Mesangial cell (primary cell): ENCODE measurements around the gene GNA15. TPM values are rescaled to one million over a fixed set of nuclear protein-coding genes. Genes with fewer than 3 reads are reported as not detected.

Source experiments
- total RNA-seq: library from RNA; depleted of rRNA; stranded (reverse); fragments of >200 nt; gene quantifications from 2 replicates; pipeline ENCODE4 v1.2.3, GENCODE V29; 2015

The GNA15 gene, protein sequence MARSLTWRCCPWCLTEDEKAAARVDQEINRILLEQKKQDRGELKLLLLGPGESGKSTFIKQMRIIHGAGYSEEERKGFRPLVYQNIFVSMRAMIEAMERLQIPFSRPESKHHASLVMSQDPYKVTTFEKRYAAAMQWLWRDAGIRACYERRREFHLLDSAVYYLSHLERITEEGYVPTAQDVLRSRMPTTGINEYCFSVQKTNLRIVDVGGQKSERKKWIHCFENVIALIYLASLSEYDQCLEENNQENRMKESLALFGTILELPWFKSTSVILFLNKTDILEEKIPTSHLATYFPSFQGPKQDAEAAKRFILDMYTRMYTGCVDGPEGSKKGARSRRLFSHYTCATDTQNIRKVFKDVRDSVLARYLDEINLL
- total RNA-seq: not detected in 2 replicates

DNA sequence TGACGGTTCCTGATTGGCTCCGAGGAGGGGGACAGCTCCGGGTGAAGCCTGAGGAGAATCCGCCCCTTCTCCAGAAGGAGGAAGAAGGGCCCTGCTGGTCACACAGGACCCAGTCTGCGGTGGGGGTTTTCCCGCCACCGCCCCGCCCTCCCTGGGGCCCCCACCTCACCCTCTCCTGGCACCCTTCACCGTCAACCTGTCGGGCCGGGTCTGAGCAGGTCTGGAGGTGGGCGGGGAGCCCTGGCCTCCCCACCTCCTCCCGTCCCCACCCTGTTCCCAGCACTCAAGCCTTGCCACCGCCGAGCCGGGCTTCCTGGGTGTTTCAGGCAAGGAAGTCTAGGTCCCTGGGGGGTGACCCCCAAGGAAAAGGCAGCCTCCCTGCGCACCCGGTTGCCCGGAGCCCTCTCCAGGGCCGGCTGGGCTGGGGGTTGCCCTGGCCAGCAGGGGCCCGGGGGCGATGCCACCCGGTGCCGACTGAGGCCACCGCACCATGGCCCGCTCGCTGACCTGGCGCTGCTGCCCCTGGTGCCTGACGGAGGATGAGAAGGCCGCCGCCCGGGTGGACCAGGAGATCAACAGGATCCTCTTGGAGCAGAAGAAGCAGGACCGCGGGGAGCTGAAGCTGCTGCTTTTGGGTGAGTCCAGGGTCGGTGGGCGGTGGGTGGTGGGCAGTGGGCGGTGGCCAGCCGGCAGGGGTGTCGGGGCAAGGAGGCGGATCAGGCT, at the start of gene GNA15:
TSS of gene GNA15 (plus strand) at position 73 of the 723 bp plus-strand sequence. CDS start at position 491, 418 bp downstream.

DNA sequence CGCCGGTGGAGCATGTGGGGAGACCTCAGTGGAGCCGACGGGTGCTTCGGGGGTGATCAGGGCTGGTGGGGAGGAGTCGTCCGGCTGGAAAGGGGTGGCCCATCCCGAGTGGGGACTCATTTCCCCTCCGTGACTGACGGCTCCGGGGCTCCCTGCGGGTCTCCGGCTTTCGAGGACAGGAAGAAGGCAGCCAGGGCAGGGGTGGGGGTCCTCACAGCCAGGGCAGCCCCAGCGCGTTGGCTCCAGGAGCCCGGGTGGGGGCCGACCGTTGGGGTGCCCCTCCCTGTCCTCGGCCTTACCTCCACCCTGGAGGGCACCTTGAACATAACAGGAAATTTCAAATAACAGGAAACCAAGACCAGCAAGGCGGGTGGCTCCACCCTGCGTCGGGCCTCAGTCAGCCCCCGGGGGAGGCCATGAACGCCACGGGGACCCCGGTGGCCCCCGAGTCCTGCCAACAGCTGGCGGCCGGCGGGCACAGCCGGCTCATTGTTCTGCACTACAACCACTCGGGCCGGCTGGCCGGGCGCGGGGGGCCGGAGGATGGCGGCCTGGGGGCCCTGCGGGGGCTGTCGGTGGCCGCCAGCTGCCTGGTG, 42.6 kb downstream of the GNA15 start, which contains the start of gene S1PR4:
TSS of gene S1PR4 (plus strand) at position 393 of the 596 bp plus-strand sequence. CDS start at position 417, 24 bp downstream.

DNA sequence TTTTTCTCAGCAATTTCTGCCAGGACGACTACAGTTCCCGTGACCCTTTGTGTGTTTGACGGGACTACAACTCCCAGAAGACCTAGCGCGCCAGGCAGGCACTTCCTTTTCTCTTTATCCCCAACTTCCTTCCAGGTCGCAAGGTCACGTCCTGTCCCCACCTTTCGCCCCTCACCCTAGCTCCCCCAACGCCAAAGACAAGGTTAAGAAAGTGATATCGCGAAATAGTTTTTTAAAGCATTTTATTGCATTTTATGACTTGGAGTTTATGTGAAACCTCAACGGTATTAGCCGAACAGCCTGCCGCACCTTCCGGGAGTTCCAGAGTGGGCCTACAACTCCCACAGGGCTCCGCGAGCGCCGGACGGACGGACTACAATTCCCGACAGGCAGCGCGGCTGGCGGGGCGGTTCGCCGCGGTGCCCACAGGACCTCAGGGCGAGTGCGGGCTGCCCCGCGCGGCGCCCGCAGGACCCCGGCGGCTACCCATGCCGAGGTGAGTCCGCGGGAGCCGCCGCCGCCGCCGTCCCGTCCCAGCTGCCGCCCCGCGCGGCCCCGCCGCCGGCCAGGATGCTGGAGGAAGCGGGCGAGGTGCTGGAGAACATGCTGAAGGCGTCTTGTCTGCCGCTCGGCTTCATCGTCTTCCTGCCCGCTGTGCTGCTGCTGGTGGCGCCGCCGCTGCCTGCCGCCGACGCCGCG, 49.8 kb downstream of the GNA15 start, which contains the start of gene NCLN:
TSS of gene NCLN (plus strand) at position 470 of the 699 bp plus-strand sequence. CDS start at position 571, 101 bp downstream.

Other genes starting within 250 kb of the GNA15 start
- 3.1 and 3.2 TPM in 2 replicates for gene ZNF57, start 235.1 kb upstream of the GNA15 start, total RNA-seq
- 1.6 and 4.1 TPM in 2 replicates for gene ZNF77, start 191.1 kb upstream of the GNA15 start, total RNA-seq
- 0.49 and 0.51 TPM in 2 replicates for gene TLE6, start 158.5 kb upstream of the GNA15 start, total RNA-seq
- 0.16 and 5.6 TPM in 2 replicates for gene TLE2, start 106.8 kb upstream of the GNA15 start, total RNA-seq
- gene TLE5, start 73.5 kb upstream of the GNA15 start, total RNA-seq: 288 and 469 TPM in 2 replicates
- gene GNA11, start 41.7 kb upstream of the GNA15 start, total RNA-seq: 54.0 and 85.6 TPM in 2 replicates
- gene S1PR4, start 42.7 kb downstream of the GNA15 start, total RNA-seq: 0.38 TPM in 1 of 2 replicates, not detected in the other
- 65.3 and 128 TPM in 2 replicates for gene NCLN, start 49.9 kb downstream of the GNA15 start, total RNA-seq
- gene CELF5, start 88.6 kb downstream of the GNA15 start, total RNA-seq: not detected in 2 replicates
- gene NFIC, start 230.6 kb downstream of the GNA15 start, total RNA-seq: 46.8 and 52.0 TPM in 2 replicates